Karpas-422 (cell line): ENCODE results near the gene AUP1. TPM values are rescaled to one million over a fixed set of nuclear protein-coding genes. Genes with fewer than 3 reads are reported as not detected.
"Not testable (repeated sequence)": the region's sequence is repeated elsewhere in the genome, so short reads cannot be mapped to it uniquely, and the experiment has no call there.

Source experiments
- DNase-seq: peaks from one replicate; pipeline ENCODE4 v3.0.0-alpha.2; 2015
- H2AFZ ChIP-seq: fragments of 200-600 bp; sonication (generic); 2 replicates; pipeline ENCODE4 v1.6.1; 2014; ENCODE audit warnings: antibody characterized with exemption, low read length, mixed read lengths
- H3K27ac ChIP-seq: fragments of 200-600 bp; sonication (generic); 2 replicates; pipeline ENCODE4 v1.5.1; 2014; ENCODE audit warnings: mild to moderate bottlenecking, low read length, moderate library complexity
- H3K27me3 ChIP-seq: fragments of 200-600 bp; sonication (generic); 2 replicates; pipeline ENCODE4 v1.6.1; 2014; ENCODE audit warnings: low read length, mixed read lengths
- H3K36me3 ChIP-seq: fragments of 200-600 bp; sonication (generic); 2 replicates; pipeline ENCODE4 v1.6.1; 2014; ENCODE audit warnings: low read length, mixed read lengths; ENCODE audit not compliant: insufficient read depth
- H3K4me1 ChIP-seq: fragments of 200-600 bp; sonication (generic); 2 replicates; pipeline ENCODE4 v1.6.1; 2014; ENCODE audit warnings: mild to moderate bottlenecking, low read length, mixed read lengths
- H3K4me2 ChIP-seq: fragments of 200-600 bp; sonication (generic); 2 replicates; pipeline ENCODE4 v1.6.1; 2014; ENCODE audit warnings: low read length, low read depth, mild to moderate bottlenecking; ENCODE audit not compliant: poor library complexity, severe bottlenecking
- H3K4me3 ChIP-seq: fragments of 200-600 bp; sonication (generic); 2 replicates; pipeline ENCODE4 v1.5.1; 2014; ENCODE audit warnings: mild to moderate bottlenecking, antibody characterized with exemption, low read length, mixed read lengths
- H3K79me2 ChIP-seq: fragments of 200-600 bp; sonication (generic); 2 replicates; pipeline ENCODE4 v1.6.1; 2014; ENCODE audit warnings: mild to moderate bottlenecking, low read length, mixed read lengths
- H3K9ac ChIP-seq: fragments of 200-600 bp; sonication (generic); 2 replicates; pipeline ENCODE4 v1.6.0; 2014; ENCODE audit warnings: low read length
- H3K9me2 ChIP-seq: fragments of 200-600 bp; sonication (generic), shearing (Covaris generic); replicated peaks from 2 replicates; pipeline ENCODE4 v1.6.0; 2014; ENCODE audit warnings: mild to moderate bottlenecking, low read length, moderate library complexity; ENCODE audit not compliant: insufficient read depth
- H3K9me3 ChIP-seq: fragments of 300-700, 200-600 bp; sonication (generic); 2 replicates; pipeline ENCODE4 v1.6.1; 2014; ENCODE audit warnings: low read length, mixed read lengths
- H4K20me1 ChIP-seq: fragments of 200-600 bp; sonication (generic); 2 replicates; pipeline ENCODE4 v1.6.1; 2014; ENCODE audit warnings: mild to moderate bottlenecking, antibody characterized with exemption, low read length, low read depth; ENCODE audit not compliant: insufficient read depth
- total RNA-seq: library from RNA; depleted of rRNA; stranded (reverse); fragments of >200 nt; shearing (Covaris generic); gene quantifications from 2 replicates; pipeline ENCODE4 v1.2.3, GENCODE V29; 2014; ENCODE audit warnings: low replicate concordance

The AUP1 gene
- total RNA-seq, 1 experiment from 2014 or later: 216 TPM

GRCh38 chr2:74488643-74489481 is 40.6 kb downstream of the AUP1 start:
- H3K9me3 ChIP-seq: no peaks in the 10 kb centered on the region
- peaks cover 21% of the 10 kb centered on the region; the same call in 1 of the 2 replicates for H3K36me3 ChIP-seq
- no peak overlapping the region for H3K4me2 ChIP-seq
- H2AFZ ChIP-seq: no peak overlapping the region
- H3K9ac ChIP-seq: no peak overlapping the region
- H3K27ac ChIP-seq: no peak overlapping the region
- H3K4me1 ChIP-seq: peaks cover 4% of the 10 kb centered on the region
- no peaks in the 10 kb centered on the region for H3K27me3 ChIP-seq
- H3K9me2 ChIP-seq: no peaks in the 10 kb centered on the region
- H3K79me2 ChIP-seq: peaks cover 20% of the 10 kb centered on the region
- DNase-seq: no peak
- H3K4me3 ChIP-seq: no peak overlapping the region
- no peaks in the 10 kb centered on the region for H4K20me1 ChIP-seq

- Histone ChIP-seq H3K4me1 (peaks cover 18% of the 10 kb centered on the region), H3K36me3 (peaks cover 3% of the 10 kb centered on the region; the same call in 1 of the 2 replicates), H2AFZ (no peak overlapping the region), H4K20me1 (no peaks in the 10 kb centered on the region), H3K79me2 (peaks cover 40% of the 10 kb centered on the region), H3K9ac (no peak overlapping the region), H3K4me3 (no peak overlapping the region), H3K9me2 (no peaks in the 10 kb centered on the region), H3K4me2 (no peak overlapping the region), H3K27me3 (no peaks in the 10 kb centered on the region), H3K27ac (no peak overlapping the region), H3K9me3 (no peaks in the 10 kb centered on the region)
- no peak for DNase-seq
Measured at GRCh38 chr2:74486141-74486540, 43.4 kb downstream of the AUP1 start.

GRCh38 chr2:74483675-74484164 is 45.8 kb downstream of the AUP1 start:
- peak overlapping the region; percentile 72; the same call in 1 of the 2 replicates for H3K27ac ChIP-seq
- peaks cover 11% of the 10 kb centered on the region; the same call in 1 of the 2 replicates for H3K36me3 ChIP-seq
- not testable (repeated sequence) for H3K9me2 ChIP-seq, DNase-seq, H4K20me1 ChIP-seq, H3K27me3 ChIP-seq, H3K9me3 ChIP-seq
- H3K79me2 ChIP-seq: peaks cover 56% of the 10 kb centered on the region
- H3K4me3 ChIP-seq: peak overlapping the region; percentile 97
- H3K4me2 ChIP-seq: peak overlapping the region; percentile 88
- peaks cover 29% of the 10 kb centered on the region for H3K4me1 ChIP-seq
- 0 out of 2 replicates have a peak overlapping the region, but pooled peaks have one; percentile 85 for H2AFZ ChIP-seq
- peak overlapping the region; percentile 85 for H3K9ac ChIP-seq

- H2AFZ ChIP-seq: peak within 1 kb of the TSS; percentile 85
- H3K4me3 ChIP-seq: peak within 1 kb of the TSS; percentile 97
- peaks cover 54% of the 10 kb centered on the region for H3K79me2 ChIP-seq
- no peaks in the 10 kb centered on the region for H3K9me2 ChIP-seq
- peak within 1 kb of the TSS; percentile 88 for H3K4me2 ChIP-seq
- H3K9ac ChIP-seq: peak within 1 kb of the TSS; percentile 85
- no peaks in the 10 kb centered on the region for H3K27me3 ChIP-seq
- H3K27ac ChIP-seq: peak within 1 kb of the TSS; percentile 72
- DNase-seq: peak; percentile 98
- H3K36me3 ChIP-seq: peaks cover 8% of the 10 kb centered on the region; the same call in 1 of the 2 replicates
- H3K4me1 ChIP-seq: peaks cover 29% of the 10 kb centered on the region
- H4K20me1 ChIP-seq: no peaks in the 10 kb centered on the region
- no peaks in the 10 kb centered on the region for H3K9me3 ChIP-seq
Measured at GRCh38 chr2:74482801-74483674, 46.5 kb downstream of the AUP1 start, which contains the start of the genes CCDC142 and TTC31. TSS of gene CCDC142 (minus strand) at chr2:74482998. CDS start at chr2:74482837, 161 bp downstream. TSS of gene TTC31 (plus strand) at chr2:74483081. CDS start at chr2:74483096, 15 bp downstream.

GRCh38 chr2:74481961-74482800 is 47.3 kb downstream of the AUP1 start:
- Histone ChIP-seq H3K9me3 (no peaks in the 10 kb centered on the region), H3K27ac (peak overlapping the region; percentile 72), H3K36me3 (peaks cover 8% of the 10 kb centered on the region; the same call in 1 of the 2 replicates), H4K20me1 (no peaks in the 10 kb centered on the region), H3K79me2 (peaks cover 52% of the 10 kb centered on the region), H2AFZ (peak overlapping the region; percentile 85; the same call in 1 of the 2 replicates), H3K4me1 (peaks cover 29% of the 10 kb centered on the region), H3K9ac (peak overlapping the region; percentile 85), H3K27me3 (no peaks in the 10 kb centered on the region), H3K4me3 (peak overlapping the region; percentile 97), H3K4me2 (peak overlapping the region; percentile 88), H3K9me2 (no peaks in the 10 kb centered on the region)
- peak; percentile 91 for DNase-seq

GRCh38 chr2:74481431-74481830 is 48.1 kb downstream of the AUP1 start:
- peak overlapping the region; percentile 85 for H3K9ac ChIP-seq
- peaks cover 8% of the 10 kb centered on the region; the same call in 1 of the 2 replicates for H3K36me3 ChIP-seq
- H3K4me2 ChIP-seq: peak overlapping the region; percentile 88
- H3K4me1 ChIP-seq: peaks cover 29% of the 10 kb centered on the region
- no peak for DNase-seq
- no peaks in the 10 kb centered on the region for H4K20me1 ChIP-seq
- no peaks in the 10 kb centered on the region for H3K9me3 ChIP-seq
- no peak overlapping the region for H2AFZ ChIP-seq
- peak overlapping the region; percentile 72; the same call in 1 of the 2 replicates for H3K27ac ChIP-seq
- H3K4me3 ChIP-seq: peak overlapping the region; percentile 97
- no peaks in the 10 kb centered on the region for H3K9me2 ChIP-seq
- no peaks in the 10 kb centered on the region for H3K27me3 ChIP-seq
- peaks cover 49% of the 10 kb centered on the region for H3K79me2 ChIP-seq
